Measurements from ENCODE around the gene PCBP3. TPM values are rescaled to one million over a fixed set of nuclear protein-coding genes. Genes with fewer than 3 reads are reported as not detected.
"Not testable (repeated sequence)": the region's sequence is repeated elsewhere in the genome, so short reads cannot be mapped to it uniquely, and the experiment has no call there.

The PCBP3 gene
- total RNA-seq, 1 experiment from 2014 or later = not detected

DNA sequence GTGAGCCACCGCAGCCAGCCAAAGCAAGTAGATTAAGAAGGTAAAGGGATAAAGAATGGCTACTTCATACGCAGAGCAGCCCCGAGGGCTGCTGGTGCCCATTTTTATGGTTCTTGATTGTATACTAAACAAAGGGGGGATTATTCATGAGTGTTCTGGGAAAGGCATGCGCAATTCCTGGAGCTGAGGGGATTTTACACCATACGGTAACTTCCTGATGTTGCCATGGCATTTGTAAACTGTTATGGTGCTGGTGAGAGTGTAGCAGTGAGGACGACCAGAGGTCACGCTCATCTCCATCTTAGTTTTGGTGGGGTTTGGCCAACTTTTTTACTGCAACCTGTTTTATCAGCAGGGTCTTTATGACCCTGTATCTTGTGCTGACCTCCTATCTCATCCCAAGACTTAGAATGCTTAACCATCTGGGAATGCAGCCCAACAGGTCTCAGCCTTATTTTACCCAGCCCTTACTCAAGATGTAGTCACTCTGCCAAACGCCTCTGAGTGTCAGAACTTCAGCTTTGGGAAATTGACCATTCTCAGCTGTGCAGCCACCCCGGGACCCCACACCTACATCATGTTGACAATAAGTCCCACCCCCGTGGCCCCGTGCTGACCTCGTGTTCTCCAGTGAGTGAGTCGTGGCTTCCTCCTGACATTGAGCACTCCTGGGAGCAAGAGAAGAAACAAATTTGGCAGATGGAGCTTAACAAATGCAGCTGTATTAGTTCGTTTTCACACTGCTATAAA lies 188.6 kb downstream of the PCBP3 start:
- no peak overlapping the region for H3K4me2 ChIP-seq (ENCODE audit: low read depth, low read length, poor library complexity, severe bottlenecking)
- no peaks in the 10 kb centered on the region for H3K36me3 ChIP-seq (ENCODE audit: insufficient read depth, low read length)
- no peak overlapping the region for H3K9ac ChIP-seq (ENCODE audit: low read length)
- no peaks in the 10 kb centered on the region for H3K9me2 ChIP-seq (replicated peaks; ENCODE audit: insufficient read depth, low read length)
- H3K79me2 ChIP-seq (ENCODE audit: low read length) = no peaks in the 10 kb centered on the region
- no peaks in the 10 kb centered on the region for H3K9me3 ChIP-seq (ENCODE audit: low read length)
- no peak for DNase-seq
- H3K27ac ChIP-seq (ENCODE audit: low read length) = no peak overlapping the region
- H4K20me1 ChIP-seq (ENCODE audit: insufficient read depth, low read depth, low read length) = no peaks in the 10 kb centered on the region
- H2AFZ ChIP-seq (ENCODE audit: low read length) = no peak overlapping the region
- no peaks in the 10 kb centered on the region for H3K4me1 ChIP-seq (ENCODE audit: low read length)
- H3K27me3 ChIP-seq (ENCODE audit: low read length) = no peaks in the 10 kb centered on the region
- H3K4me3 ChIP-seq (ENCODE audit: low read length) = no peak overlapping the region

DNA sequence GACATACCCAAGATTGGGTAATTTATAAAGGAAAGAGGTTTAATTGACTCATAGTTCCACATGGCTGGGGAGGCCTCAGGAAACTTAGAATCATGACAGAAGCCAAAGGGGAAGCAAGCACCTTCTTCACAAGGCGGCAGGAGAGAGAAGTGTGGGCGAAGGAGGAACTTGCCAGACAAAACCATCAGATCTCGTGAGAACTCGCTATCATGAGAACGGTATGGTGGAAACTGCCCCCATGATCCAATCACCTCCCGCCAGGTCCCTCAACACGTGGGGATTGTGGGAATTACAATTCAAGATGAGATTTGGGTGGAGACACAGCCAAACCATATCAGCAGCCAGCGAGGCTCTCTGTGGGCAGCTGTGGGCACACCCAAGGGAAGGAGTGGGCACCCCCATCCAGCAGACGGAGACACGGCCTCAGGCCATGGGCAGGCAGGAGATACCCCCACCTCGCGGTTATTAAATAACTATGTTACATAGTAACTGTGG lies 189.3 kb downstream of the PCBP3 start:
- not testable (repeated sequence) for H3K4me3 ChIP-seq (ENCODE audit: low read length); H3K9ac ChIP-seq (ENCODE audit: low read length); H3K79me2 ChIP-seq (ENCODE audit: low read length); H3K27ac ChIP-seq (ENCODE audit: low read length); H3K4me1 ChIP-seq (ENCODE audit: low read length); H3K9me3 ChIP-seq (ENCODE audit: low read length); H4K20me1 ChIP-seq (ENCODE audit: insufficient read depth, low read depth, low read length); H2AFZ ChIP-seq (ENCODE audit: low read length); H3K9me2 ChIP-seq (replicated peaks; ENCODE audit: insufficient read depth, low read length); H3K36me3 ChIP-seq (ENCODE audit: insufficient read depth, low read length); H3K4me2 ChIP-seq (ENCODE audit: low read depth, low read length, poor library complexity, severe bottlenecking); DNase-seq; H3K27me3 ChIP-seq (ENCODE audit: low read length)

DNA sequence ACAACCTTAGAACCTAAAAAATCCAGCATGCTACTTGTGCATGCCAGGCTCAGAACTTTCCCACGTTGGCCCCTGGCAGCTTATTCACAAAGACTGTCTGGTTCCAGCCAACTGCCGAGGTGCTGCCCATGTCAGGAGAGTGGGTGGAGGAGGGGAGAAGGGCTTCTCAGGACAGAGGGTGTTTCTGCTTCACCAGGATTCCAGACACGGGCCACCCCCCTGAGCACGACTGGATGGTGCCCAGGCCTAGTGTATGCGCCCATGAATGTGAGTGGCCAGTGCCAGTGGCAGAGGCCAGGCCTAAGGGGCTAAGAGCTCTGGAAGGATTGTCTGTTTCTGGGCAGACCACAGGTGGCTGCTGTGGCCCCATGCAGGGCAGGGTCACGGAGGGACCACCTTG lies 189.9 kb downstream of the PCBP3 start:
- Histone ChIP-seq H3K9me3 (ENCODE audit: low read length) (no peaks in the 10 kb centered on the region), H3K9ac (ENCODE audit: low read length) (no peak overlapping the region), H3K27ac (ENCODE audit: low read length) (no peak overlapping the region), H3K36me3 (ENCODE audit: insufficient read depth, low read length) (no peaks in the 10 kb centered on the region), H2AFZ (ENCODE audit: low read length) (no peak overlapping the region), H3K4me1 (ENCODE audit: low read length) (no peaks in the 10 kb centered on the region), H3K9me2 (replicated peaks; ENCODE audit: insufficient read depth, low read length) (no peaks in the 10 kb centered on the region), H3K4me2 (ENCODE audit: low read depth, low read length, poor library complexity, severe bottlenecking) (no peak overlapping the region), H3K4me3 (ENCODE audit: low read length) (no peak overlapping the region), H3K27me3 (ENCODE audit: low read length) (no peaks in the 10 kb centered on the region), H3K79me2 (ENCODE audit: low read length) (no peaks in the 10 kb centered on the region), H4K20me1 (ENCODE audit: insufficient read depth, low read depth, low read length) (no peaks in the 10 kb centered on the region)
- no peak for DNase-seq

DNA sequence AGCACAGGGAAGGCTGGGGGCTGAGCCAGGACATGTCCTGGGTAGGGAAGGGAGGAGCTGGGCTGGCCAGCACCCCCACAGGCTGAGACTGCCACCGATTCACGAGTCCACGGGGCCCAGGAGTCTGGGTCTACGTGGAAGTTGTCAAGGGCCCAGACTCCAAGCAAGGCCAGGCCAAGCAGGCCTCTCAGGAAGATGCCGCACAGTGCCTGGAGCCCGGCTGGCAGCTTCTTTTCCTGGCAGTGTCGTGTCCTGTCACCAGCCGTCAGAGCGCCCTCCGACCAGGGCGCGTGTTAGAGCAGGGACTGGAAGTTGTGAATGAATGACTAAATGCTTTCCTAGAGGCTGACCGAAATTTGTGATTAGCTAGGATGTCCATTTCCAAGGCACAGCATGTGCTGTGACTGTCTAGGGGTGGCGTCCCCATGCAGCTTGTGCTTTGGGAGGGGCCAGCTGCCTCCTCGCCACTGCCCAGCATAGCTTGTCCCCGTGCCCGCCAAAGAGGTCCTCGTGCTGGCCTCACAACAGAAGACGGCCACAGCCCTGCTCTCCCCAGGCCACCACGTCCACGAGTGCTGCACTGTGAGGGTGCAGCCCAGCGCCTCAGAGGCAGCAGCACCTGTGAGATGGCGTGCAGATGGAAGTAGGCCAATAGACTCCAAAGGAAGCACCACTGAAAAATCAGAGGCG lies 190.6 kb downstream of the PCBP3 start:
- Histone ChIP-seq H2AFZ (ENCODE audit: low read length) (no peak overlapping the region), H3K4me2 (ENCODE audit: low read depth, low read length, poor library complexity, severe bottlenecking) (no peak overlapping the region)
- no peak for DNase-seq

DNA sequence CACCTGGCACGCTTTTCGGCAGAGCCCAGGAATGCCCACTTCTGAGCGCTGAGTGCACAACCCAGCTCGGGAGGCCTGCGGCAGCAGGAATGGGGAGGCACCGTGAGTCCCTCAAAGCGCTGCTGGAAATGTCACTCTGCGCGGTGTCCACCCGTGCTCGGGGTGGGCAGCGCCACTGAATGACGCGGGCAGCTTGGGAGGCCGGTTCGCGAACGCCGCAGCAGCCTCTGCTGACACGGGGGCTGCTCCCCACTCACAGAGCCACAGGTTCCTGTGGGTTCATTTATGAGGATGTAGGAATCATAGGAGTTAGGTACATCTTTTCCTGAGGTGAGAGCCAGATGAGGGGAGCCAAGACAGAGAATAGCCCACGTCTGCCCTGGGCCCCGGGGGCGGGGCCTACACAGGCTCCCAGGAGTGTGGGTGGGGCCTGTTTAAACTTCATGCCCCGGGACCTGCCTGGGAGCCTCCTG lies 191.3 kb downstream of the PCBP3 start:
- Histone ChIP-seq H3K27ac (ENCODE audit: low read length) (no peak overlapping the region), H3K27me3 (ENCODE audit: low read length) (no peaks in the 10 kb centered on the region), H3K9ac (ENCODE audit: low read length) (no peak overlapping the region), H3K79me2 (ENCODE audit: low read length) (no peaks in the 10 kb centered on the region), H3K9me2 (replicated peaks; ENCODE audit: insufficient read depth, low read length) (no peaks in the 10 kb centered on the region), H3K36me3 (ENCODE audit: insufficient read depth, low read length) (no peaks in the 10 kb centered on the region), H3K4me1 (ENCODE audit: low read length) (no peaks in the 10 kb centered on the region), H3K4me3 (ENCODE audit: low read length) (no peak overlapping the region), H4K20me1 (ENCODE audit: insufficient read depth, low read depth, low read length) (no peaks in the 10 kb centered on the region), H2AFZ (ENCODE audit: low read length) (no peak overlapping the region), H3K4me2 (ENCODE audit: low read depth, low read length, poor library complexity, severe bottlenecking) (no peak overlapping the region), H3K9me3 (ENCODE audit: low read length) (no peaks in the 10 kb centered on the region)
- DNase-seq = no peak

More for the DNA sequence above, 190.6 kb downstream of the PCBP3 start:
- no peak overlapping the region for H3K27ac ChIP-seq (ENCODE audit: low read length)
- H3K4me1 ChIP-seq (ENCODE audit: low read length) = no peaks in the 10 kb centered on the region
- no peaks in the 10 kb centered on the region for H4K20me1 ChIP-seq (ENCODE audit: insufficient read depth, low read depth, low read length)
- no peaks in the 10 kb centered on the region for H3K36me3 ChIP-seq (ENCODE audit: insufficient read depth, low read length)
- H3K9ac ChIP-seq (ENCODE audit: low read length) = no peak overlapping the region
- no peaks in the 10 kb centered on the region for H3K9me3 ChIP-seq (ENCODE audit: low read length)
- H3K4me3 ChIP-seq (ENCODE audit: low read length) = no peak overlapping the region
- H3K9me2 ChIP-seq (replicated peaks; ENCODE audit: insufficient read depth, low read length) = no peaks in the 10 kb centered on the region
- H3K79me2 ChIP-seq (ENCODE audit: low read length) = no peaks in the 10 kb centered on the region
- no peaks in the 10 kb centered on the region for H3K27me3 ChIP-seq (ENCODE audit: low read length)

DNA sequence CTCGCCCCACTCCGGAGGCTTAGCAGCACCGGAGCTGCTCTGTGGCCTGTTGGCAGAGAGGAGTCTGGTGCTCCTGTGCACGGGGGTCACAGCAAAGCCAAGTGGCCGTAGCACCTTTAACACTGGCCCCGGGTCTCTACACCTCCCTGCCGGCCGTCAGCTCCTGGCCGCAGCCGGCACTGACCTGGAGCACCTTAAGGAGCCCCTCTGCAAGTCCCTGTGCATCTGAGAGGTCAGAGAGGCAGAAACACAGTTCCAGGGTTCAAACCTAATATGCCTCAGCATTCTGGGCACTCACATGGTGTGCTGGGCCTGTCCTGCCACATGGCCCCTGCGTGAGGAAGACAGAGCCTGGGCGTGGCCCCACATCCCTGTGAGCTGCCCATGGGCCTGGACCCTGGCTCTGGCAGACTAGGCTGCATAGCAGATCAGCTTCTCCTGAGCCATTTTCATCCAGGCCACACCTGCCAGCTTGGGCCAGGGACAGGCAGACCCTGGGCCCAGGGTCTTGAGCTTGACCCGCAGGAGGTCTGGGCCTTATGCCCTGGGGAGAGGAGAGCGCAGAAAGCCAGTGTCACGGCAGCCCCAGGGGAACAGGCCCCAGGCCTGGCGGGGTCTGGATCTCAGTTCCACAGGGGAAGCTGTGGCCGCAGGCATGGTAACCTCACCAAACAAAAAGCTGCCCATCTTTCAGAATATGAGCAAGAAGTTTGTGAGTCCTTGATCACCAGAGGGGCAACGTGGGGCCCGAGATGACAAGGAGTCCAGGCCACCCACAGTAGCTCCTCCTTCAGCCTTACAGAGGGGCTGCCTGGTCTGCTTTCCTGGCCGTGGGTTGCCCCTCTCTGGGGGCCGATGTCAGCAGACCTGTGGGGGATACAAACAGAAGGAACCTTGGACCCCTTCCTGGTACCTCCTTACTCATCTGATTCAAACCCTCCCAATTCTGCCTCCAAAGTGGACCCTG lies 192.1 kb downstream of the PCBP3 start:
- Histone ChIP-seq H3K9me3 (ENCODE audit: low read length) (no peaks in the 10 kb centered on the region), H2AFZ (ENCODE audit: low read length) (no peak overlapping the region), H3K79me2 (ENCODE audit: low read length) (no peaks in the 10 kb centered on the region), H3K4me3 (ENCODE audit: low read length) (no peak overlapping the region), H4K20me1 (ENCODE audit: insufficient read depth, low read depth, low read length) (no peaks in the 10 kb centered on the region), H3K9me2 (replicated peaks; ENCODE audit: insufficient read depth, low read length) (no peaks in the 10 kb centered on the region), H3K9ac (ENCODE audit: low read length) (no peak overlapping the region), H3K36me3 (ENCODE audit: insufficient read depth, low read length) (no peaks in the 10 kb centered on the region), H3K27ac (ENCODE audit: low read length) (no peak overlapping the region), H3K4me2 (ENCODE audit: low read depth, low read length, poor library complexity, severe bottlenecking) (no peak overlapping the region), H3K4me1 (ENCODE audit: low read length) (no peaks in the 10 kb centered on the region), H3K27me3 (ENCODE audit: low read length) (no peaks in the 10 kb centered on the region)
- no peak for DNase-seq

DNA sequence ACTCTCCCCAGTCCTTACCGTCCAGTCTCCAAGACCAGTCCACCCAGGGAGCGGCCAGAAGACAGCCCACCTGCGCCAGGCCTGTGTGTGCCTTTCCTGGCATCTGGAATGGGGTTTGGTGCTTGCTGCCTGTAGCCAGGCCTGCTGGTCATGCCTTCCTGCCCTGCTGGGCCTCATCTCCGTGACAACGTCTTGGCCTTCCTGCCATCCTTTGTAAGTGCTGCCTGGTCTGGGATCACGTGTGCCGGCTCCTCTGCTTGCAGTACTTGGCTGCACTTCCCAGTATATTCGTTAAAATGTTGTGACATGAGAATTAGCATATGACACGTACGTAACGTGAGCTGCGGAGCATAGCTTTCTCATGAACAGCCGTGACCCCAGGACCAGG lies 192.7 kb downstream of the PCBP3 start:
- no peaks in the 10 kb centered on the region for H3K27me3 ChIP-seq (ENCODE audit: low read length)
- no peak overlapping the region for H3K9ac ChIP-seq (ENCODE audit: low read length)
- no peak overlapping the region for H3K27ac ChIP-seq (ENCODE audit: low read length)
- no peaks in the 10 kb centered on the region for H3K36me3 ChIP-seq (ENCODE audit: insufficient read depth, low read length)
- H4K20me1 ChIP-seq (ENCODE audit: insufficient read depth, low read depth, low read length) = no peaks in the 10 kb centered on the region
- H3K9me3 ChIP-seq (ENCODE audit: low read length) = no peaks in the 10 kb centered on the region
- DNase-seq = no peak
- no peaks in the 10 kb centered on the region for H3K79me2 ChIP-seq (ENCODE audit: low read length)
- no peak overlapping the region for H2AFZ ChIP-seq (ENCODE audit: low read length)
- no peaks in the 10 kb centered on the region for H3K4me1 ChIP-seq (ENCODE audit: low read length)
- H3K4me2 ChIP-seq (ENCODE audit: low read depth, low read length, poor library complexity, severe bottlenecking) = no peak overlapping the region
- no peak overlapping the region for H3K4me3 ChIP-seq (ENCODE audit: low read length)
- H3K9me2 ChIP-seq (replicated peaks; ENCODE audit: insufficient read depth, low read length) = no peaks in the 10 kb centered on the region
